Measurements from ENCODE around the gene VEZF1.

- TF ChIP-seq POLR2A (IDR thresholded peaks at IDR 0.05), result no peak
- TF ChIP-seq, protein P1, sequence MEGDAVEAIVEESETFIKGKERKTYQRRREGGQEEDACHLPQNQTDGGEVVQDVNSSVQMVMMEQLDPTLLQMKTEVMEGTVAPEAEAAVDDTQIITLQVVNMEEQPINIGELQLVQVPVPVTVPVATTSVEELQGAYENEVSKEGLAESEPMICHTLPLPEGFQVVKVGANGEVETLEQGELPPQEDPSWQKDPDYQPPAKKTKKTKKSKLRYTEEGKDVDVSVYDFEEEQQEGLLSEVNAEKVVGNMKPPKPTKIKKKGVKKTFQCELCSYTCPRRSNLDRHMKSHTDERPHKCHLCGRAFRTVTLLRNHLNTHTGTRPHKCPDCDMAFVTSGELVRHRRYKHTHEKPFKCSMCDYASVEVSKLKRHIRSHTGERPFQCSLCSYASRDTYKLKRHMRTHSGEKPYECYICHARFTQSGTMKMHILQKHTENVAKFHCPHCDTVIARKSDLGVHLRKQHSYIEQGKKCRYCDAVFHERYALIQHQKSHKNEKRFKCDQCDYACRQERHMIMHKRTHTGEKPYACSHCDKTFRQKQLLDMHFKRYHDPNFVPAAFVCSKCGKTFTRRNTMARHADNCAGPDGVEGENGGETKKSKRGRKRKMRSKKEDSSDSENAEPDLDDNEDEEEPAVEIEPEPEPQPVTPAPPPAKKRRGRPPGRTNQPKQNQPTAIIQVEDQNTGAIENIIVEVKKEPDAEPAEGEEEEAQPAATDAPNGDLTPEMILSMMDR (IDR thresholded peaks at IDR 0.05), result no peak
These were observed 2.4 kb downstream of the VEZF1 start for GRCh38 chr17:57985675-57985974.

Data from upper lobe of left lung (tissue), 4 donors.